Suppressor macrophage treated with lipopolysaccharide for 1 hour (primary cell): Measurements from ENCODE around the gene CCL23.
"Not testable (repeated sequence)": the region's sequence is repeated elsewhere in the genome, so short reads cannot be mapped to it uniquely, and the experiment has no call there.

ENCODE experiments used
- DNase-seq, 3 donors: peaks; one replicate each; pipeline ENCODE4 v3.0.0-alpha.2; 2020 to 2022

The CCL23 gene

DNA sequence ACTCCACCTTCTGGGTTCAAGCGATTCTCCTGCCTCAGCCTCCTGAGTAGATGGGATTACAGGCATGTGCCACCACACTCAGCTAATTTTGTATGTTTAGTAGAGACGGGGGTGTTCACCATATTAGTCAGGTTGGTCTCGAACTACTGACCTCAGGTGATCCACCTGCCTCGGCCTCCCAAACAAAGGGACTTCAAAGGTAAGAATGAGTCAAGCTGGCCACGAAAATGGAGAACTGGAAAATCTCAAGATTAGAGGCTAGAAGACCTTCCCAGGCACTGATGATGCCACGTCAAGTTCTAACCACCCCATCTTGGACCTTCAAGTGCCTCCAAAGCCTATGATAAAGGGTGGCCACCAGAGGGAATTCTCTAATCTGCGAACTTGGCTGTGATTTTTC is 15.1 kb downstream of the CCL23 start:
- no peak for DNase-seq

DNA sequence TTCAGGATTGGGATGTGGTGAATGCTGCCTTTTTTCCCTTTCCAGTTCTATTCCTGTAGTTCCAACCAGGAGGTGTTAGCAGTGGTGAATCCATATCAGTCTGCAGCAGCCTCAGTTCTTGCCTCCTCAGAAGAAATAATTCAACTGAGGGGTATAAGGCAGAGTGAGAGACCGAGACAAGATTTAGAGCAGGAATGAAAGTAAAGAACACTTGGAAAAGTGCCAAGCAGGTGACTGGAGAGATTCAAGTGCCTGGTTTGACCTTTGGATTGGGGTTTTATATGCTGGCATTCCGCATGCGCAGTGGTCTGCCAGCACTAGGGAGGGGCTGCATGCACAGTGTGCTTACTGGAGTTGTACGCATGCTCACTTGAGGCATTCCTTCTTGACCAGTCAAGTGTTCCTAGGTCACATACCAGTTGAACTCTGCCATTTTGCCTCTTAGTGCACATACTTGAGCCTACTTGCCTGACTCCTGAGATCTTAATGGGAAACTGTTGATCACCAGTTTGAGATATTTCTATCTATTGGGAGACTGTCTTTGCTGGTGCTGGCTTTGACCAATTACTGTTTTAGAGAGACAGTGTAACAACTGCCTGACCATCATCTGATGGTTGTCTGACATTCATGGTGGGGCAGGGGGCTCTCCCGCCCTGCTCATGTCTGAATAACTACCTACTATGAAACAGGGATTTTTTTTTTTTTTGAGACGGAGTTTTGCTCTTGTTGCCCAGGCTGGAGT is 15.7 kb downstream of the CCL23 start:
- no peak for DNase-seq

- DNase-seq: peak; percentile 33 to 50 (median 46)
These were observed 16.5 kb downstream of the CCL23 start, which contains the start of gene CCL15 for GRCh38 chr17:36001110-36001771. CCL15 (minus strand) TSS chr17:36001553; CDS start chr17:36001492, 61 bp downstream.

DNA sequence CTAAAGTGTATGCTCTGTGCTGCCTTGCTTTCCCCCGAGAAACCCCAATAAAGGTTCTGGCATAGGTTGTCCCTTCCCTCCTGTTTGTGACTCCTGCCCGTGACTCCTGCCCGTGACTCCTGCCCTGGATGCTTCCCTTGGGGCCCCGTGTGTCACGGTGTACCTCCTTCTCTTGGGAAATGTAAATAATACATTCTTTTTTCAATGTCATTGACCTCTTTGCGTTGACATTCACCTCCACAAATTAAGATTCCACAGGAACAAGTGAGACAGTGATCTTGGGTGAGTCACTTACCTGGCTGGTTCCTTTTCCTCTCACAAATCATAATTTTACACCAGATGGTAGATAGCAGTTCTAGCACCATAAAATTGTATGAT is 17.1 kb downstream of the CCL23 start:
- DNase-seq: no peak

GRCh38 chr17:35998756-35999155 is 19.0 kb downstream of the CCL23 start:
- peak; percentile 69 to 72 (median 71) for DNase-seq

GRCh38 chr17:35998018-35998545 is 19.7 kb downstream of the CCL23 start:
- DNase-seq: no peak

GRCh38 chr17:35995346-35995745 is 22.4 kb downstream of the CCL23 start:
- not testable (repeated sequence) for DNase-seq

DNA sequence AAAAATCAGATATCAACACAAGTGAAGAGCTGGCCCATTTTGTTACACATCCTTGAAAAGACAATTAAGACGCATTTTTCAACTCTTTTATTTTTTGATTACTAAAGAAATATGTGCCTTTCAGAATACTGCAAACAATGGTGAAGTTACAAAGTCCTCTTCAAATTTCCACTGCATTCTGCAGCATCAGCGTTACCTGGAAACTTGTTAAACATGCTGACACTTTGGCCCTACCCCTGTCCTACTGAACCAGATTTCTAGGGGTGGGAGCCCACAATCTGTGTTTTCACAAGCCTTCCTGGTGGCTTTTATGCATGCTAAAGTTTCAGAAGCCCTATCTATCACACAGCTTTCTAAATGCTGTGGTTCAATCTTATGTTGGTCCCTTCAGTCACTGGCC is 26.7 kb downstream of the CCL23 start:
- DNase-seq: no peak

- no peak for DNase-seq
These were observed 29.6 kb downstream of the CCL23 start for GRCh38 chr17:35988164-35988563.

DNA sequence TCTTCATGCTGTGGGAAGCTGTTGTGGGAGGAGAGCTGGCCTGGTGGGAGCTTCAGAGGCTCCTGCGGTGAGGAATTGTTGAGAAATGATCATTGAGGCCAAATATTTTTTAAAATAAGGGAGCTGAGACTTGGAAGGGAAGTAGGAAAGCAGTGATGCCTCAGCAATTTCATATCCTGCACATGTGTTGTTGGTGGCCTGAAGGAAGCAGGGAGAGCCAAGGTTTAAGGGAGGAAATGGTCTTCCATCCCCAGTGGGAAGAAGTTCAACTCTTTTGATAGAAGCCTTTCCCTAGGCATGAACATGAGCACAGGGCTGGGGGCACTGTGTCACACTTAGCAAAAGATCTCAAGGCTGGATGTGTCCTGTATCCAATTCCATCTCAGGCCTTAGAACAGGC is 31.1 kb downstream of the CCL23 start, which contains the start of gene CCL14:
Gene CCL14 (minus strand): TSS at position 87 of the 400 bp plus-strand sequence. CDS start 80 bp downstream, at position 7.
- no peak for DNase-seq

DNA sequence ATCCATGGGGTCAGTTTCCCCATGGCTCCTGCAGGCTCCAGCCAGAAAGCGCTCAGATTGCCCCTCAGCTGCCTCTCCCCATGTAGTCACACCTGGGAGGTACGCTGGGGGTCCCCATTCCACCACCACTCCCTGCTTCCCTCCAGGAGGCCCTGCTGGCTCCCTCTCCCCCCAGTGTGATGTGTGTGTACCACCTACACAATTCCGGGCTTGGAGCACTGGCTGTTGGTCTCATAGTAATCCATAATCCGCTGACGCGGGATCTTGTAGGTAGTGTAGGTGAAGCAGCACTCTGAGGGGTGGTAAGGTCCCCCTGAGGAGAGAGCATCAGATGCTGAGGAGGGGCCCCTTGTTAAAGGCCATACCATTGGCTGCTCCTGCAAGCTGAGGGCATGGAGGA is 33.6 kb downstream of the CCL23 start:
- DNase-seq: no peak

DNA sequence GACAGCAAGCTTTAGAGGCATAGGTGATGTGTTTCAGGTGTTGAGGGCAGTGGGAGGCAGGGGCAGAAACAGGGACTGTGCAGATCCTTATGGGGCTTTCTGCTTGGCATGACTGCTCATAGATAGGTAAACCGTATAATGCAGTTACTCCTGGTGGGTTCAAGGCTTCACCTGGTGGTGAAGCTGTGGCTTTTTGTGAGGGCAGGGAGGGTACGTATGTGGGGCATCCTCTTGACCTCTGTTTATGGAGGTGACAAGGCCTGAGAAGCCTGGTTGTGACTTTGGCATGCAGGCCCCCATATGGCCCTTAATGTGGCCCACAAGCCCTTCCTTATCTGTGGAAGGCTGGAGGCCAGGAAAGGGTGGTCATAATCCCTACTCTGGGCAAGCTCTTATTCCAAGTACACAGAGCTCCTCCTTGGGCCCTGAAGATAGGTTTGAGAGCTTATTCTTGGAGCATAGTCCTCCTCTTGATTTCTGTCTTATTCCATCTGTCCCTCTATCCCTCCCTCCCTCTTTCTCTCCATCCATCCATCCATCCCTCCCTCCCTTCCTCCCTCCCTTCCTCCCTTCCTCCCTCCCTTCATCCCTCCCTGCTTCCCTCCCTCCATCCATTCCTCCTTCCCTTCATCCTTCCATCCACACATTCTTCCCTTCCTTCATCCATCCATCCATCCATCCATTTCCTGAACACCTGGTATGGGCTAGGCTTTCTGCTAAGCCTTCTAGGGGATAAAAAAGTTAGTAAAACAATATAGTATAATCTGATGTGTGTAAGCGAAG is 35.2 kb downstream of the CCL23 start:
- DNase-seq: no peak

DNA sequence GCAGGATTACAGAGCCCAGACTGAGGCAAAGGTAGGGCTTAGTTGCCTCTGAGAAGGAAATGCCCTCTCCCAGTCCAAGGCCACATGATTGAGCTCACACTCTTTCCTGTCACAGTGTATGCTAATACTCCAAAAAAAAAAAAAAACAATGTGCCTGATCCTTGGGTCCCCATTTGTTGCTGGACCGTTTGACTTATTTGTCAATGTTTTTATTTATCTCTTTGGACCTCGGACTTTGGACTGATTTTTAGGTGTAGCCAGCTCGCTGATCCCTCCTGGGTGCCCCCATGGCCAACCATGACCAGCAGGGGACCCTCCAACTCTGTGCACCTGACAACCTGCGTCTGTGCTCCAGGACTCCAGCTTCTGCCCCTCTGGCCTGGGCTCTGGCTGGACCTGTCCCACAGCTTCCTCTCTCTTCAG is 35.9 kb downstream of the CCL23 start:
- peak in 1 of 3 donors; percentile 35 for DNase-seq

- DNase-seq: no peak
These were observed 36.5 kb downstream of the CCL23 start, which contains the start of gene CCL16 for GRCh38 chr17:35981246-35981645. CCL16 (minus strand) TSS chr17:35981497; CDS start chr17:35981420, 77 bp downstream.

- DNase-seq: no peak
These were observed 39.4 kb downstream of the CCL23 start for GRCh38 chr17:35978346-35978745.

- DNase-seq: no peak
These were observed 40.3 kb downstream of the CCL23 start for GRCh38 chr17:35977509-35977908.

- DNase-seq: peak; percentile 25 to 35 (median 30)
These were observed 44.2 kb downstream of the CCL23 start for GRCh38 chr17:35973333-35974260.

GRCh38 chr17:35972945-35973332 is 44.8 kb downstream of the CCL23 start:
- DNase-seq: no peak

DNA sequence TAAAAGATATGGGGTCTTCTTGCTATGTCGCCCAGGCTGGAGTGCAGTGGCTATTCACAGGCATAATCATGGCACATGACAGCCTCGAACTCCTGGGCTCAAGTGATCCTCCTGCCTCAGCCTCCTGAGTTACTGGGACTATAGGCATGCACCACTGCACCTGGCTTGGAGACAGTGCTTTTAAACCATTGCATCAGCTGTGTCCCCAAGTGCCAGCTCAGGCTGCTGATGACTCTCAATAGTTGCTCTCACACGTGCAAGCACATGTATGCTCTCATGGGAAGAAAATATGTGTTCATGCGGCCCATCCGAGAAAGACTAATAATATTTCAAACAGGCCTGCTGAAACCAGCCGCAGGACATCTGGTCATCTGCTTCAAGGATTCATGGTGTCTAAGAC is 45.2 kb downstream of the CCL23 start:
- no peak for DNase-seq

- DNase-seq: no peak
These were observed 45.7 kb downstream of the CCL23 start for GRCh38 chr17:35972066-35972465.

DNA sequence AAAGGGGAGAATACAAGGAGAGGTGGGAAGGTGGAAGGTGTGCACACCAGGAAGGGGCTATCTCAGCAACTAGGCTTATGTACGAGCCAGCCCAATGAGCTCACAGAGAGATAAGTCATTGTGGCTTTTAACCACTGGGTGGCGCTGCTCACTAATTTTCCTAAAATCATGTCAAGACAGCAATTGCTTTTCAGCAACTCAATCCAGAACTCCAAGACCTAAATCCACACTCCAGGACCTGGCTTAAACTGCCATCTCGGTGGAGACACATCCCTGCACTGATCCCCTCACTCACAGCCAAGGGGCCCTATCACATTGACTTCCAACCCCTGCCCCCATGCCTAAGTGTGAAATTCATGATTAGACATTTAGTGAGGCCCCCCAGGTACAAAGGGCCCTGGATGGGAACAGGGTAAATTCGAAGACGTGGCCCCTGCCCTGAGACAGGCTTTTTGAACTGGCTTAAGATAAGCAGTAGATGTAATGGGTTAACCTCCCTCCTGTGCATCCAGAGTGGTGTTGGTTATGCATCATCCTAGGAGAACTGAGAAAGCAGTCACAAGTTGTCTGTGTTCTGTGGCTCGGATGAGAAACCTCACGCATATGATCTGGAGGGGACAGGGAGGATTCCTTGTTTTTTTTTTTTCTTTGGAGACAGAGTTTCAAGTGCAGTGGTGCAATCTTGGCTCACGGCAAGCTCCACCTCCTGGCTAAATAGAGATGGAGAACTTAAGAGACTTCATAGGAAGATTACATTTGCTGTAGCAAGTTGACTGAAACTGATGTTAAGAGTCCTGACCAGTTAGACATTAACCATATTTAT is 48.0 kb downstream of the CCL23 start:
- DNase-seq: peak; percentile 89 to 93 (median 90)
